Heart right ventricle (tissue), 16 donors: ENCODE data around the gene OR8G1. TPM values are rescaled to one million over a fixed set of nuclear protein-coding genes. Genes with fewer than 3 reads are reported as not detected.

Experiments
- ATAC-seq, 8 donors: fragments of 200-7000 bp; cut with Tn5 transposase; one replicate each; pipeline ENCODE4 v1.9.1; 2020; ENCODE audit warnings: mild to moderate bottlenecking in 8 of 8, moderate library complexity in 8 of 8, moderate number of reproducible peaks in 1 of 8
- DNase-seq, 2 donors: peaks; one replicate each; pipeline ENCODE4 v3.0.0-alpha.2; 2020
- H3K27ac ChIP-seq, 10 donors: fragments of 200-600 bp; sonication (generic) in 2 of 10; one replicate each; pipeline versions ENCODE4 v1.5.0 to v1.8.0; 2020 to 2022; ENCODE audit warnings: mild to moderate bottlenecking in 3 of 10
- H3K27me3 ChIP-seq, 7 donors: fragments of 200-600 bp; one replicate each; pipeline ENCODE4 v1.8.0; 2021 to 2022; ENCODE audit warnings: mild to moderate bottlenecking in 2 of 7
- H3K36me3 ChIP-seq, 9 donors: fragments of 200-600 bp; sonication (generic) in 1 of 9; one replicate each; pipeline versions ENCODE4 v1.5.0 to v1.8.0; 2020 to 2022; ENCODE audit warnings: mild to moderate bottlenecking in 2 of 9
- H3K4me1 ChIP-seq, 9 donors: fragments of 200-600 bp; sonication (generic) in 1 of 9; one replicate each; pipeline versions ENCODE4 v1.5.0 to v1.8.0; 2020 to 2022; ENCODE audit warnings: mild to moderate bottlenecking in 4 of 9
- H3K4me3 ChIP-seq, 10 donors: fragments of 200-600 bp; sonication (generic) in 2 of 10; one replicate each; pipeline versions ENCODE4 v1.5.0 to v1.8.0; 2020 to 2022; ENCODE audit warnings: mild to moderate bottlenecking in 7 of 10, moderate library complexity in 2 of 10
- H3K9me3 ChIP-seq, 11 donors: fragments of 200-600 bp in 10 of 11; sonication (generic) in 2 of 11; one replicate each; pipeline versions ENCODE4 v1.5.0 to v1.8.0; 2013 to 2022; ENCODE audit warnings: mild to moderate bottlenecking in 2 of 11, control low read depth in 1 of 11, moderate library complexity in 1 of 11
- WGBS, 2 donors: extraction: QIAGEN DNeasy Blood & Tissue Kit; methylation state at CpG; one replicate each; pipeline ENCODE4 v1.1.7; 2013; ENCODE audit warnings: inconsistent platforms in 1 of 2; 5-methylcytosine and 5-hydroxymethylcytosine counted together
- intact Hi-C, 10 donors: fragments of 100-400 bp; cut with DNase I; formaldehyde crosslinking; loops; one replicate each; pipeline versions ENCODE4 v1.11.1 to v1.14.2; 2022
- polyA plus RNA-seq, 2 donors: library from polyadenylated mRNA; stranded (reverse); fragments of 200-250 nt; gene quantifications; one replicate each; pipeline ENCODE4 v1.2.3, GENCODE V29; 2013
- total RNA-seq, 10 donors: library from RNA; stranded (reverse); fragmentation: NEBNext Ultra II Directional in 3 of 10; extraction: Animal tissue kit (Norgen Biotek cat#: 25700) in 3 of 10; gene quantifications; one replicate each; pipeline versions ENCODE4 v1.2.1 to v1.2.4, GENCODE V29; 2021 to 2023
- TF ChIP-seq, protein P1 (sequence below), 9 donors: fragments of 200-600 bp; sonication (generic) in 2 of 9; IDR thresholded peaks; one replicate each; pipeline versions ENCODE4 v1.5.0 to v1.8.0; 2021 to 2022; ENCODE audit warnings: antibody characterized with exemption in 9 of 9, mild to moderate bottlenecking in 5 of 9, moderate library complexity in 1 of 9
- donor health status: Arrhythmogenic right ventricular cardiomyopathy.
- donor health status: ischemic (EF 13 %, LVEDD 7.1; RV severe dilation, severe dysfunction).
- donor health status: healthy with polysubstance abuse.
- donor health status: DM: no; HTN: yes; CAD: no.
- donor health status: DM: no; HTN: no; CAD: no.
- donor health status: ischemic (EF 25% LVEDD 6.9; RV normal size, moderate dysfunction).
- donor health status: ischemic (EF 25% LVEDD 5.7; RV mildly dilated, moderate dysfunction).
- donor health status: healthy.
- donor health status: DM: yes; HTN: yes; CAD: no.
- donor health status: Ischemic cardiomyopathy.
- donor health status: ischemic (EF 35%, LVEDD 5.7; RV mildly dilated, moderate dysfunction).
- donor health status: nonischemic (EF 11% LVEDD 7.7; RV severe dilation, severe dysfunction).
- donor health status: DM: yes; HTN: yes; CAD: no.
- donor health status: PGD.
- donor health status: ischemic (EF 29% LVEDD 5.4; RV normal size, mild dysfunction).
- donor health status: nonischemic (EF 23%, LVEDD 6.1; RV moderate dilation, normal function).

The OR8G1 gene
- total and polyA plus RNA-seq, 12 donors, result not detected

DNA sequence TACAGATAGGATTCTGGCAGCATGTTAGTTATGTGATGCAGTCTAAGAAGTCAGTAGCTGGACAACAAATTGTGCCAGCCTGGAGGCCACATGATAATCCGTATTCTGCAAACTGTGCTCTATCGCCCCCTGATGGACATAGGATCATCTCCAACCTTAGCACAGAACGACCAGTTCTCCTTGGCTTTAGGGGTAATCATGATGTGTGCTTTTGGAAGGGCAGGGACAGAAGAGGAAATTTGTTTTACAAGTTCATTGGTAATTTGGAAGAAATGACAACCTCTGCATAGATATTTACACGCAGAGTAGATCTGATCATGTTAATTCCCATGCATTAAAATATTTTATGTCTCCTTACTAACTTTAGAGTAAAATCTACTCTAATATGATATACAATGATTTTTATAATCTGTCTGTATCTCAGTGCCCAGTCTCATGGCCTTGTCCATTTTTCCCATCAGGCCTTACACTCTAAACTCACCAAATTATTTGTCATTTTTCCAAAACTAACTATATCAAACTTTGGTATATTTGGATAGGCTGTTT lies 45.6 kb upstream of the OR8G1 start:
- Histone ChIP-seq H3K4me1 (peaks cover 0 to 6% (median 0%) of the 10 kb centered on the region in 9 donors), H3K4me3 (no peak overlapping the region), H3K9me3 (no peaks in the 10 kb centered on the region), H3K36me3 (no peaks in the 10 kb centered on the region), H3K27me3 (no peaks in the 10 kb centered on the region), H3K27ac (no peak overlapping the region)
- WGBS, 2 donors, result 24 to 26% methylated on average over 4 of the region's 4 CpGs
- ATAC-seq (peak in 1 of 8 donors; percentile 68), DNase-seq (no peak)
- TF ChIP-seq, protein P1, sequence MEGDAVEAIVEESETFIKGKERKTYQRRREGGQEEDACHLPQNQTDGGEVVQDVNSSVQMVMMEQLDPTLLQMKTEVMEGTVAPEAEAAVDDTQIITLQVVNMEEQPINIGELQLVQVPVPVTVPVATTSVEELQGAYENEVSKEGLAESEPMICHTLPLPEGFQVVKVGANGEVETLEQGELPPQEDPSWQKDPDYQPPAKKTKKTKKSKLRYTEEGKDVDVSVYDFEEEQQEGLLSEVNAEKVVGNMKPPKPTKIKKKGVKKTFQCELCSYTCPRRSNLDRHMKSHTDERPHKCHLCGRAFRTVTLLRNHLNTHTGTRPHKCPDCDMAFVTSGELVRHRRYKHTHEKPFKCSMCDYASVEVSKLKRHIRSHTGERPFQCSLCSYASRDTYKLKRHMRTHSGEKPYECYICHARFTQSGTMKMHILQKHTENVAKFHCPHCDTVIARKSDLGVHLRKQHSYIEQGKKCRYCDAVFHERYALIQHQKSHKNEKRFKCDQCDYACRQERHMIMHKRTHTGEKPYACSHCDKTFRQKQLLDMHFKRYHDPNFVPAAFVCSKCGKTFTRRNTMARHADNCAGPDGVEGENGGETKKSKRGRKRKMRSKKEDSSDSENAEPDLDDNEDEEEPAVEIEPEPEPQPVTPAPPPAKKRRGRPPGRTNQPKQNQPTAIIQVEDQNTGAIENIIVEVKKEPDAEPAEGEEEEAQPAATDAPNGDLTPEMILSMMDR (IDR thresholded peaks at IDR 0.05), result peak in 8 of 9 donors; percentile 9 to 68 (median 40)
- intact Hi-C loops, result loop anchor here in 6 of 10 donors (2.0 to 10.0 kb wide), 2 partner anchors 120 to 124 kb away; no protein-coding TSS in a partner anchor

DNA sequence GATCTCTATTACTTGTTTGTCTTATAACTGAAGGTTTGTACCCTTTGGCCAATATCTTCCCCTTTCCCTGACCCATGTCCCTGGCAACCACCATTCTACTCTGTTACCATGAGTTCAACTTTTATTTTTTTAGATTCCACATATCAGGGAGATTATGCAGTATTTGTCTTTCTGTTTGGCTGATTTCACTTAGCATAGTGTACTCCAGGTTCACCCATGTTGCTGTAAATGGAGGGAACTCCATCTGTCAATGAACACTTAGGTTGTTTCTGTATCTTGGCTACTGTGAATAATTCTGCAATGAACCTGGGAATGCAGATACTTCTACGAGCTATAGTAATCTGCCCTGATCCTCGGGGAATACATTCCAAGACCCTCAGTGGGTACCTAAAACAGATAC lies 42.9 kb upstream of the OR8G1 start:
- intact Hi-C loops, result loop anchor here in 5 of 10 donors (10.0 kb wide), 1 partner anchor 123 kb away; no protein-coding TSS in a partner anchor
- 75 to 79% methylated on average over 2 of the region's 2 CpGs for WGBS, 2 donors
- DNase-seq (no peak), ATAC-seq (no peak)
- Histone ChIP-seq H3K9me3 (peaks cover 0 to 6% (median 0%) of the 10 kb centered on the region in 11 donors), H3K4me1 (peaks cover 0 to 6% (median 0%) of the 10 kb centered on the region in 9 donors), H3K36me3 (no peaks in the 10 kb centered on the region), H3K4me3 (no peak overlapping the region), H3K27ac (no peak overlapping the region), H3K27me3 (no peaks in the 10 kb centered on the region)
- TF ChIP-seq, protein P1 (IDR thresholded peaks at IDR 0.05), result no peak

DNA sequence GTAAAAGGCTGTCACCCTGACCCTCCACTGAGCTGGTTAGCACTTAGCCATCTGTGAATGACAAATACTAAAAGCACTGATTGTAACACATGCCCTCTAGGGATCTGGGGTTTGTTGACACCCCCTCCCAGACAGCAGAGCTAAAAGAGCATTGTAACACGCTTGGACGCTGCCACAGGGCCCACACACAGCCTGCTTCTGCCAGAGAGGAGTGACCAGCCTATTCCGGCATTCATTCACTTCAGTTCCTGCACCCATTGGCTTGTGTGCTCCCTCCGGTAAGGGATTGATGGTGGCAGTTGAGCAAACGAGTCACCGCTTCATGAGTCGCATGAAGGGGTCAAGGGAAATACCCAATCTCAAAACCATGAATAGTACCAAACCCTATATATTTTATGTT lies 42.0 kb upstream of the OR8G1 start:
- 89 to 91% methylated on average over 7 of the region's 7 CpGs for WGBS, 2 donors
- Histone ChIP-seq H3K27me3 (no peaks in the 10 kb centered on the region), H3K27ac (no peak overlapping the region), H3K4me1 (no peaks in the 10 kb centered on the region), H3K36me3 (no peaks in the 10 kb centered on the region), H3K4me3 (no peak overlapping the region), H3K9me3 (peaks cover 0 to 6% (median 0%) of the 10 kb centered on the region in 11 donors)
- intact Hi-C loops, result loop anchor here in 5 of 10 donors (10.0 kb wide), 1 partner anchor 124 kb away; no protein-coding TSS in a partner anchor
- no peak for DNase-seq
- TF ChIP-seq, protein P1 (IDR thresholded peaks at IDR 0.05), result no peak
- no peak for ATAC-seq

DNA sequence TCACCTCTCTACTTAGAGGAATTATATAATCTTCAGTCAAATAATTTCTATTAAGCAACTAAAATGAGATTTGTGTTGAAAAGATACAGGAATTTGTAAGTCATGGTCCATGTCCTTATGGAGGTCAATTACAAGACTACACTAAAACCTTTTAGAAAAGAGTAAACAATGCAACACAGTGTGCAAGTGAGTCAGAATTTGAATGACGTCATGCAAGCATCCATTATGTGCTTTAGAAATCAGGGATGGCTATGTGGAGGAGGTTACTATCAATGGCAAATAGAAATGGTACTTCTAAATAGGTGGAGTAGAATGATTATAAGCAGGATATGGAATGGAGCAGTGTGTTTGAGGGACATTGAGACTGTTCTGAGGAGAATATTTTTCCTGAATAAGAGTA lies 41.2 kb upstream of the OR8G1 start:
- intact Hi-C loops, result loop anchor here in 5 of 10 donors (10.0 kb wide), 1 partner anchor 125 kb away; no protein-coding TSS in a partner anchor
- ATAC-seq, result no peak
- no peak for DNase-seq

More for the DNA sequence above, 41.2 kb upstream of the OR8G1 start:
- TF ChIP-seq, protein P1 (IDR thresholded peaks at IDR 0.05), result no peak
- 68 to 71% methylated on average over 1 of the region's 1 CpG for WGBS, 2 donors
- Histone ChIP-seq H3K4me3 (no peak overlapping the region), H3K36me3 (no peaks in the 10 kb centered on the region), H3K27me3 (no peaks in the 10 kb centered on the region), H3K4me1 (no peaks in the 10 kb centered on the region), H3K9me3 (peaks cover 0 to 6% (median 0%) of the 10 kb centered on the region in 11 donors), H3K27ac (no peak overlapping the region)
